Gastrocnemius medialis (tissue), 4 donors: ENCODE data around the gene KATNIP. TPM values are rescaled to one million over a fixed set of nuclear protein-coding genes. Genes with fewer than 3 reads are reported as not detected.

Experiments
- ATAC-seq, 2 donors: fragments of 150-250 bp; one replicate each; pipeline ENCODE4 v1.9.1; 2016
- DNase-seq, 2 donors: peaks; one replicate each; pipeline ENCODE4 v3.0.0-alpha.2; 2019
- H3K27ac ChIP-seq, 4 donors: fragments of 200-600 bp; sonication (generic); 1 replicate in 1 of 4; 2 replicates in 3 of 4; pipeline ENCODE4 v1.5.1; 2016 to 2018; ENCODE audit warnings: mild to moderate bottlenecking in 2 of 4, moderate library complexity in 1 of 4
- H3K27me3 ChIP-seq, 3 donors: fragments of 200-600 bp; sonication (generic) in 2 of 3; 1 replicate in 1 of 3; 2 replicates in 2 of 3; pipeline versions ENCODE4 v1.5.1 to v1.6.0; 2016 to 2019; ENCODE audit warnings: mild to moderate bottlenecking in 1 of 3, moderate library complexity in 1 of 3
- H3K36me3 ChIP-seq, 2 donors: fragments of 200-600 bp; sonication (generic) in 1 of 2; one replicate each; pipeline ENCODE4 v1.5.1; 2017 to 2018
- H3K4me1 ChIP-seq, 2 donors: fragments of 200-600 bp; sonication (generic) in 1 of 2; one replicate each; pipeline ENCODE4 v1.5.1; 2016 to 2017; ENCODE audit warnings: mild to moderate bottlenecking in 2 of 2
- H3K4me3 ChIP-seq, 4 donors: fragments of 200-600 bp; sonication (generic) in 3 of 4; 1 replicate in 1 of 4; 2 replicates in 3 of 4; pipeline ENCODE4 v1.5.1; 2016 to 2019; ENCODE audit warnings: mild to moderate bottlenecking in 2 of 4
- H3K9me3 ChIP-seq, 3 donors: fragments of 200-600 bp; sonication (generic) in 2 of 3; 1 replicate in 1 of 3; 2 replicates in 2 of 3; pipeline ENCODE4 v1.5.1; 2016 to 2019
- CTCF ChIP-seq, 5 experiments: fragments of 450-650 bp in 3 of 5; fragments of 200-600 bp in 2 of 5; sonication (generic) in 2 of 5; IDR thresholded peaks in 4 of 5; conservative IDR thresholded peaks in 1 of 5; 1 replicate in 4 of 5; 2 replicates in 1 of 5; pipeline ENCODE4 v1.5.1; 2016 to 2019; ENCODE audit warnings: antibody characterized with exemption in 5 of 5, mild to moderate bottlenecking in 3 of 5, moderate library complexity in 3 of 5
- POLR2A ChIP-seq, 2 donors: fragments of 450-650 bp; IDR thresholded peaks; one replicate each; pipeline ENCODE4 v1.6.1; 2017; ENCODE audit warnings: antibody characterized with exemption in 2 of 2, mild to moderate bottlenecking in 2 of 2, moderate library complexity in 2 of 2
- in situ Hi-C, 4 donors: fragments of 200-750 bp; cut with MboI; loops; one replicate each; pipeline versions ENCODE4 v1.15.0 to v1.8.0; 2017; ENCODE audit warnings: low sequenced_read_pairs in 4 of 4
- intact Hi-C: fragments of 100-400 bp; cut with DNase I; formaldehyde crosslinking; loops from one replicate; pipeline ENCODE4 v1.15.1; 2023; ENCODE audit warnings: low total_unique reads
- total RNA-seq, 4 donors: library from RNA; depleted of rRNA; stranded (reverse); fragments of >200 nt; gene quantifications; one replicate each; pipeline versions ENCODE4 v1.1.0 to v1.2.3, GENCODE V29; 2016

Gene KATNIP
- total RNA-seq, 4 donors from 2014 or later, result 6.3 to 12.1 (median 7.7) TPM

- Histone ChIP-seq H3K9me3 (no peaks in the 10 kb centered on the region), H3K36me3 (peaks cover 0 to 16% of the 10 kb centered on the region in 2 donors), H3K27ac (peak overlapping the region; percentile 96 to 98 (median 98)), H3K27me3 (no peaks in the 10 kb centered on the region), H3K4me1 (peaks cover 71 to 79% of the 10 kb centered on the region in 2 donors), H3K4me3 (peak overlapping the region in 1 of 4 donors; percentile 23)
- ATAC-seq (peak; percentile 72 to 80), DNase-seq (peak; percentile 90 to 95)
- intact Hi-C loops (loop anchor here (10.0 kb wide), 1 partner anchor 1014 kb away; the partner anchor contains the start of gene NUPR1), in situ Hi-C loops (no loop called here)
- TF ChIP-seq POLR2A (IDR thresholded peaks at IDR 0.05) (peak; percentile 81 to 83), CTCF (IDR thresholded peaks at IDR 0.05 in 4 of 5, conservative IDR thresholded peaks at IDR 0.05 in 1 of 5) (no peak)
Measured at GRCh38 chr16:27520982-27521673, 28.8 kb upstream of the KATNIP start.

- Histone ChIP-seq H3K4me1 (peaks cover 65 to 77% of the 10 kb centered on the region in 2 donors), H3K9me3 (no peaks in the 10 kb centered on the region), H3K27ac (peak overlapping the region; percentile 96 to 98 (median 98)), H3K36me3 (peaks cover 0 to 27% of the 10 kb centered on the region in 2 donors), H3K4me3 (no peak overlapping the region), H3K27me3 (no peaks in the 10 kb centered on the region)
- ATAC-seq, result peak; percentile 72 to 80
- in situ Hi-C loops, result no loop called here
- TF ChIP-seq POLR2A (IDR thresholded peaks at IDR 0.05), result peak; percentile 54 to 76
- TF ChIP-seq CTCF (IDR thresholded peaks at IDR 0.05 in 4 of 5, conservative IDR thresholded peaks at IDR 0.05 in 1 of 5), result no peak
- intact Hi-C loops, result loop anchor here (10.0 kb wide), 1 partner anchor 1013 kb away; the partner anchor contains the start of gene NUPR1
- peak; percentile 73 to 79 for DNase-seq
Measured at GRCh38 chr16:27522173-27522707, 27.7 kb upstream of the KATNIP start.

GRCh38 chr16:27526180-27526579 is 23.8 kb upstream of the KATNIP start:
- DNase-seq (peak; percentile 44 to 88), ATAC-seq (peak in 1 of 2 donors; percentile 39)
- in situ Hi-C loops, result no loop called here
- TF ChIP-seq CTCF (IDR thresholded peaks at IDR 0.05 in 4 of 5, conservative IDR thresholded peaks at IDR 0.05 in 1 of 5) (no peak), POLR2A (IDR thresholded peaks at IDR 0.05) (no peak)
- Histone ChIP-seq H3K4me1 (peaks cover 66 to 73% of the 10 kb centered on the region in 2 donors), H3K27me3 (no peaks in the 10 kb centered on the region), H3K4me3 (no peak overlapping the region), H3K9me3 (no peaks in the 10 kb centered on the region), H3K36me3 (peaks cover 0 to 43% of the 10 kb centered on the region in 2 donors), H3K27ac (peak overlapping the region; percentile 96 to 98 (median 96))
- intact Hi-C loops, result loop anchor here (10.0 kb wide), 1 partner anchor 1009 kb away; the partner anchor contains the start of gene NUPR1

- peaks cover 0 to 56% of the 10 kb centered on the region in 2 donors for H3K36me3 ChIP-seq
- no peak for TF ChIP-seq CTCF (IDR thresholded peaks at IDR 0.05 in 4 of 5, conservative IDR thresholded peaks at IDR 0.05 in 1 of 5)
- TF ChIP-seq POLR2A (IDR thresholded peaks at IDR 0.05), result no peak
- peak overlapping the region; percentile 96 to 98 (median 96) for H3K27ac ChIP-seq
- no peaks in the 10 kb centered on the region for H3K27me3 ChIP-seq
- no peak overlapping the region for H3K4me3 ChIP-seq
- ATAC-seq (peak in 1 of 2 donors; percentile 3), DNase-seq (no peak)
- H3K9me3 ChIP-seq, result no peaks in the 10 kb centered on the region
- intact Hi-C loops (loop anchor here (10.0 kb wide), 1 partner anchor 1007 kb away; the partner anchor contains the start of gene NUPR1), in situ Hi-C loops (no loop called here)
- peaks cover 61 to 71% of the 10 kb centered on the region in 2 donors for H3K4me1 ChIP-seq
Measured at GRCh38 chr16:27528294-27528693, 21.6 kb upstream of the KATNIP start.
